HS-5 (cell line): ENCODE data around the gene CPSF4L.

Source experiments
- DNase-seq: peaks from one replicate; pipeline ENCODE4 v3.0.0-alpha.2; 2012; ENCODE audit warnings: low read depth

The CPSF4L gene

DNA sequence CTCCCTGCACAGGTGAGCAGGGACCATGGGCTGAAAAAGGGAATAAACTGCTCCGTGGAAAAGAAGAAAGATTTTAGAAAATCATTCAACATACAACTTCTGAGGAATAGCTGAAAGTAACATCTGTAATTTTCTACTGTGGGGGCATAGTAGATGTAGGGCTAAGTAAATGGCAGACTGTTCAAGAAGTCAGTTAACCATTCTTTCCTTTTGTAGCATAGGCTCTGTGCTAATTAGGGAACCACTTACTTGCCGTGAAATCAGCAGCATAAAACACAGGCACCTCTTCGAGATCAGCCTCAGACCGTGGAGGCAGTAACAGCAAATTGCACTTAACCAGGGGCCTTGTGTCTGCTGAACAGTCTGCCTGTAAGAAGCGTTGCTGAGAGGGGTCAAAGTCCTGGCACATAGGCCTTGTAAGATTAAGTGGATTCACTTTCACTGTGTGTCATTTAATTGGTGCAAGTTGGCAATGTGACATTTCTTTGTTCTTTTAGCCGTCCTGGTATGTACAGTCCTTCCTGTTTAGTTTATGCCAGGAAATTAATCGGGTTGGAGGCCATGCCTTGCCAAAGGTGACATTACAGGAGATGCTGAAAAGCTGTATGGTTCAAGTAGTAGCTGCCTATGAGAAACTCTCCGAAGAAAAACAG is 58.4 kb downstream of the CPSF4L start:
- DNase-seq: no peak

DNA sequence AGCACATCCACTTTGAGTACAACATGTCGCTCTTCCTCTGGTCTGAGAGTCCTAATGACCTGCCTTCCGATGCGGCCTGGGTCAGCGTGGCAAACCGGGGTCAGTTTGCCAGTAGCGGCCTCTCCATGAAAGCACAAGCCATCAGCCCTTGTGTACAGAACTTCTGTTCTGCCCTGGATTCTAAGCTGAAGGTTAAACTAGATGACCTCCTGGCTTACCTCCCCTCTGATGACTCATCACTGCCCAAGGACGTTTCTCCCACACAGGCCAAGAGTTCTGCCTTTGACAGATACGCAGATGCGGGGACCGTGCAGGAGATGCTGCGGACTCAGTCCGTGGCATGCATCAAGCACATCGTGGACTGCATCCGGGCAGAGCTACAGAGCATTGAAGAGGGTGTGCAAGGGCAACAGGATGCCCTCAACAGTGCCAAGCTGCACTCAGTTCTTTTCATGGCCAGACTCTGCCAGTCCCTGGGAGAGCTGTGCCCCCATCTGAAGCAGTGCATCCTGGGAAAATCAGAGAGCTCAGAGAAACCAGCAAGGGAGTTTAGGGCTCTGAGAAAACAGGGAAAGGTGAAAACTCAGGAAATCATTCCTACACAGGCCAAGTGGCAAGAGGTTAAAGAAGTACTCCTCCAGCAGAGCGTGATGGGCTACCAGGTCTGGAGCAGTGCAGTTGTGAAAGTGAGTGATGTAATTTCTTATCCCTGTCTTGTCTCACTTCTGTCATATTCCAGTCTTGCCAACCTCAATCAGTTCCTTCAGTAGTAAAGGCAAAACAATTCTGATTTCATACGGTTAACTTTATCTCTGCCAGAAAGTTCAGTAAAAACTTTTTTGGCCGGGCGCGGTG is 60.2 kb downstream of the CPSF4L start:
- DNase-seq: no peak

DNA sequence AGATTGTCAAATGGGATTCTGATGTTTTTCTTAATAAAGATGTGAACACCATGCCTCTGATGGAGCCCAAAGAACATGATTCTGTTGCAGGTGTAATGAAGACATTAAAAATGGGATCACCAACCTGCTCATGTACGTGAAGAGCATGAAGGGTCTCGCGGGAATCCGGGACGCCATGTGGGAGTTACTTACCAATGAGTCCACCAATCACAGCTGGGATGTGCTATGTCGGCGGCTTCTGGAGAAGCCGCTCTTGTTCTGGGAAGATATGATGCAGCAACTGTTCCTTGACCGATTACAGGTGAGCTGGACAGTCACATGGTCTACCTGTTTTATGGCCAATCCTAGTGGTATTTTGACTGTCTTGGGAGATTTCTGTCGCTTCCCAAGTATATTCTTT is 61.2 kb downstream of the CPSF4L start:
- DNase-seq: no peak

DNA sequence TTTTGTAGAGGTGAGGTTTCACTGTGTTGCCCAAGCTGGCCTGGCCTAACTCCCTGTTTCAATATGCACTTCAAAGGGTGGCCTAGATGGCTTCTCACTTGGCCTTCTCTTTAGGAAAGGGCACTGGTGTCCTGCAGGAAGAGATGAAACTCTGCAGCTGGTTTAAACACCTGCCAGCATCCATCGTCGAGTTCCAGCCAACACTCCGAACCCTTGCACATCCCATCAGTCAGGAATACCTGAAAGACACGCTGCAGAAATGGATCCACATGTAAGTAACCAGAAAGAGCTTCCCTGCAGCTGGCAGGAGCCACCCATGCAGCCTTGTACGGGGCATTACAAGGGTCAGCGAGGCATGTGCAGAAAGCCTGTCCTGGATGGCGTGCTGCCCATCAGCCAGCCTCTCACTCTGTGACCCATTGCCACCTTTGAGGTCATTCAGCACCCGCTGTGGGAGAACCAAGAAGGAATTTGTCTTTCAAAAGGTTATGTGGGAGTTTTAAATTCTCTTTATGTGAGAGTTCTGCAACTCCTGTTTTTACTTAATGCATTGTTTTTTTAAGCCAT is 61.8 kb downstream of the CPSF4L start:
- DNase-seq: no peak

DNA sequence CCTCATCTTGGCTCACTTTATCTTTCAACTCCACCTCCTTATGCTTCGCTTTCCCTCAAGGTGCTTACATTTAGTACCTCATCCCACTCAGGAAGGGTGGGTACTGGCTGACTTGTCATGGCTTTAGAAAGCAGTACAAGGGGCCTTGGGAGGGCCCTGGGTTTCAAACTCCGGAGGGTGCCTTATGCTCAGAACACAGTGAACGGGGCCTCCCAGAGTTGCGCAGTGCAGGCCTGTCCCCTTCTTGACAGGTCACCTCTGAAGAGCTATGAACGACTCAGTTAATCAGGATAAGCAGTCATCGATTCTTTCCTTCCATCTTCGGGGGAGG is 62.8 kb downstream of the CPSF4L start:
- DNase-seq: no peak
